H1 (cell line): ENCODE data around the gene C19orf67. TPM values are rescaled to one million over a fixed set of nuclear protein-coding genes. Genes with fewer than 3 reads are reported as not detected.

Experiments
- CTCF ChIA-PET: fragments of 300-600 bp; sonication (Branson Sonifier 250); formaldehyde crosslinking; loops from one replicate; lab custom pipeline; 2021; ENCODE audit not compliant: partially characterized antibody; lab: Charles Lee
- POLR2A ChIA-PET: fragments of 300-600 bp; sonication (Branson Sonifier 250); formaldehyde crosslinking; loops from one replicate; lab custom pipeline; 2021; ENCODE audit warnings: inconsistent platforms; ENCODE audit not compliant: partially characterized antibody; lab: Charles Lee
- DNase-seq, 2 experiments: peaks; one replicate each; pipeline versions ENCODE4 v3.0.0 to v3.0.0-alpha.2; 2010 to 2022; ENCODE audit warnings: low spot score in 2 of 2, low read depth in 1 of 2, mixed read lengths in 1 of 2
- FAIRE-seq: peaks from 2 replicates; lab custom pipeline; 2011; peaks lifted over from hg19 to GRCh38; lab: Jason Lieb, UNC
- H2AFZ ChIP-seq: 2 replicates; pipeline ENCODE4 v1.8.1; 2012; ENCODE audit warnings: low read length, inconsistent platforms
- H2AK5ac ChIP-seq: 2 replicates; pipeline ENCODE4 v1.6.1; 2013; ENCODE audit warnings: low read depth, low read length
- H2BK120ac ChIP-seq: replicated peaks from 2 replicates; pipeline ENCODE3; 2013; ENCODE audit warnings: low read depth, low read length, inconsistent platforms
- H2BK12ac ChIP-seq: 2 replicates; pipeline ENCODE4 v1.6.1; 2013; ENCODE audit warnings: low read depth, low read length
- H2BK15ac ChIP-seq: 2 replicates; pipeline ENCODE4 v1.6.1; 2013; ENCODE audit warnings: low read length
- H2BK20ac ChIP-seq: 2 replicates; pipeline ENCODE4 v1.6.1; 2013; ENCODE audit warnings: low read length
- H2BK5ac ChIP-seq: 2 replicates; pipeline ENCODE4 v1.6.1; 2013; ENCODE audit warnings: low read depth, low read length
- H3K14ac ChIP-seq: 2 replicates; pipeline ENCODE4 v1.6.1; 2013; ENCODE audit warnings: inconsistent platforms; ENCODE audit not compliant: insufficient read length
- H3K18ac ChIP-seq: 2 replicates; pipeline ENCODE4 v1.6.1; 2013; ENCODE audit warnings: low read length; ENCODE audit errors: extremely low read depth
- H3K23ac ChIP-seq: 2 replicates; pipeline ENCODE4 v1.6.1; 2013; ENCODE audit warnings: inconsistent platforms; ENCODE audit not compliant: insufficient read length
- H3K23me2 ChIP-seq: 2 replicates; pipeline ENCODE4 v1.6.1; 2013; ENCODE audit warnings: low read depth, low read length
- H3K27ac ChIP-seq: 2 replicates; pipeline ENCODE4 v1.6.1; 2011; ENCODE audit warnings: low read depth, low read length, inconsistent platforms
- H3K27me3 ChIP-seq, 4 experiments: replicated peaks in 1 of 4; 1 replicate in 1 of 4; 2 replicates in 3 of 4; pipeline versions ENCODE4 v1.6.1 to v1.8.1; 2011 to 2013; ENCODE audit warnings: low read length in 3 of 4, mild to moderate bottlenecking in 3 of 4, inconsistent platforms in 2 of 4, mixed read lengths in 2 of 4, moderate library complexity in 1 of 4; ENCODE audit not compliant: control insufficient read depth in 3 of 4, insufficient read depth in 3 of 4; ENCODE audit errors: extremely low read depth in 1 of 4
- H3K36me3 ChIP-seq, 4 experiments: 2 replicates each; pipeline versions ENCODE4 v1.6.1 to v1.8.1; 2011 to 2013; ENCODE audit warnings: mild to moderate bottlenecking in 4 of 4, low read length in 3 of 4, moderate library complexity in 2 of 4, control low read depth in 1 of 4, inconsistent platforms in 1 of 4; ENCODE audit not compliant: insufficient read depth in 4 of 4, control insufficient read depth in 2 of 4
- H3K4ac ChIP-seq: replicated peaks from 2 replicates; pipeline ENCODE3; 2013; ENCODE audit warnings: low read length, low read depth, mixed read lengths, inconsistent platforms; ENCODE audit not compliant: insufficient read length
- H3K4me1 ChIP-seq, 4 experiments: replicated peaks in 1 of 4; 1 replicate in 1 of 4; 2 replicates in 3 of 4; pipeline versions ENCODE4 v1.6.1 to v1.8.1; 2011 to 2013; ENCODE audit warnings: low read length in 3 of 4, inconsistent platforms in 2 of 4, mixed read lengths in 1 of 4; ENCODE audit not compliant: insufficient read depth in 4 of 4, control insufficient read depth in 3 of 4
- H3K4me2 ChIP-seq, 2 experiments: 2 replicates each; pipeline versions ENCODE4 v1.6.1 to v1.8.1; 2011 to 2013; ENCODE audit warnings: low read depth in 2 of 2, low read length in 2 of 2, control low read depth in 1 of 2, inconsistent platforms in 1 of 2, mild to moderate bottlenecking in 1 of 2; ENCODE audit not compliant: insufficient read depth in 1 of 2
- H3K4me3 ChIP-seq, 4 experiments: fragments of 200-600, 300-600 bp in 1 of 4; sonication (generic), shearing (Covaris generic), sonication (Bioruptor Twin) in 1 of 4; 2 replicates each; pipeline versions ENCODE4 v1.5.1 to v1.8.1; 2011 to 2016; ENCODE audit warnings: low read length in 4 of 4, low read depth in 3 of 4, control low read depth in 2 of 4, inconsistent platforms in 2 of 4, mild to moderate bottlenecking in 2 of 4, mixed read lengths in 1 of 4, moderate library complexity in 1 of 4; ENCODE audit not compliant: insufficient read depth in 2 of 4; ENCODE audit errors: extremely low read depth in 1 of 4
- H3K56ac ChIP-seq: replicated peaks from 2 replicates; pipeline ENCODE3; 2013; ENCODE audit warnings: low read depth, mild to moderate bottlenecking, mixed read lengths, low read length, inconsistent platforms; ENCODE audit not compliant: insufficient read length
- H3K79me1 ChIP-seq: 2 replicates; pipeline ENCODE4 v1.6.1; 2013; ENCODE audit warnings: low read depth, low read length, control low read depth
- H3K79me2 ChIP-seq, 2 experiments: 2 replicates each; pipeline versions ENCODE4 v1.6.1 to v1.8.1; 2012 to 2013; ENCODE audit warnings: low read length in 2 of 2, mild to moderate bottlenecking in 2 of 2, inconsistent platforms in 1 of 2; ENCODE audit not compliant: insufficient read depth in 2 of 2, control insufficient read depth in 1 of 2
- H3K9ac ChIP-seq, 4 experiments: replicated peaks in 1 of 4; 1 replicate in 1 of 4; 2 replicates in 3 of 4; pipeline versions ENCODE4 v1.6.1 to v1.8.1; 2011 to 2013; ENCODE audit warnings: low read depth in 3 of 4, low read length in 3 of 4, control low read depth in 2 of 4, mild to moderate bottlenecking in 2 of 4, moderate library complexity in 2 of 4, inconsistent platforms in 1 of 4; ENCODE audit errors: extremely low read depth in 1 of 4
- H3K9me3 ChIP-seq, 2 experiments: 2 replicates each; pipeline versions ENCODE4 v1.6.1 to v1.8.1; 2012 to 2013; ENCODE audit warnings: mild to moderate bottlenecking in 2 of 2, moderate library complexity in 2 of 2, control low read depth in 1 of 2, inconsistent platforms in 1 of 2, low read depth in 1 of 2, low read length in 1 of 2, mixed read lengths in 1 of 2; ENCODE audit not compliant: insufficient read depth in 2 of 2
- H4K20me1 ChIP-seq, 2 experiments: replicated peaks in 1 of 2; 2 replicates each; pipeline versions ENCODE3 to v1.8.1; 2011 to 2013; ENCODE audit warnings: inconsistent platforms in 2 of 2, low read length in 2 of 2, mild to moderate bottlenecking in 1 of 2; ENCODE audit not compliant: insufficient read depth in 2 of 2, control insufficient read depth in 1 of 2
- H4K5ac ChIP-seq: 2 replicates; pipeline ENCODE4 v1.6.1; 2013; ENCODE audit warnings: low read length, low read depth, mixed read lengths, inconsistent platforms; ENCODE audit not compliant: insufficient read length
- H4K8ac ChIP-seq: 2 replicates; pipeline ENCODE4 v1.8.0; 2013; ENCODE audit warnings: mild to moderate bottlenecking, moderate library complexity, low read length, inconsistent platforms; ENCODE audit not compliant: insufficient read depth; ENCODE audit errors: extremely low read depth
- H4K91ac ChIP-seq: replicated peaks from 2 replicates; pipeline ENCODE3; 2013; ENCODE audit warnings: low read length, mixed read lengths, inconsistent platforms; ENCODE audit not compliant: insufficient read length
- CBX5 ChIP-seq: fragments of 300-800, 300-1000 bp; sonication (generic); IDR thresholded peaks from 2 replicates; pipeline ENCODE4 v1.7.1; 2016; ENCODE audit warnings: antibody characterized with exemption, low read length, low read depth
- CHD1 ChIP-seq: IDR thresholded peaks from 2 replicates; pipeline ENCODE4 v1.6.1; 2012; ENCODE audit warnings: low read depth, low read length, improper control_type of control experiment
- E2F6 ChIP-seq: IDR thresholded peaks from 2 replicates; pipeline ENCODE4 v1.6.1; 2012; ENCODE audit warnings: inconsistent platforms
- EGR1 ChIP-seq: IDR thresholded peaks from 2 replicates; pipeline ENCODE4 v1.6.1; 2011; ENCODE audit warnings: low read depth, low read length, borderline replicate concordance
- EP300 ChIP-seq, 2 experiments: IDR thresholded peaks; 1 replicate in 1 of 2; 2 replicates in 1 of 2; pipeline ENCODE4 v1.6.1; 2011 to 2012; ENCODE audit warnings: low read depth in 2 of 2, low read length in 2 of 2, mild to moderate bottlenecking in 2 of 2, borderline replicate concordance in 1 of 2, inconsistent platforms in 1 of 2, moderate library complexity in 1 of 2
- FOSL1 ChIP-seq: IDR thresholded peaks from 2 replicates; pipeline ENCODE4 v1.6.1; 2011; ENCODE audit warnings: mild to moderate bottlenecking, low read depth, low read length, moderate library complexity; ENCODE audit not compliant: insufficient read depth
- GTF2F1 ChIP-seq: IDR thresholded peaks from 2 replicates; pipeline ENCODE4 v1.6.1; 2012; ENCODE audit warnings: low read depth, low read length, improper control_type of control experiment, borderline replicate concordance
- JUND ChIP-seq: IDR thresholded peaks from 2 replicates; pipeline ENCODE4 v1.6.1; 2011; ENCODE audit warnings: mild to moderate bottlenecking, improper control_type of control experiment, low read length
- NANOG ChIP-seq: IDR thresholded peaks from 2 replicates; pipeline ENCODE4 v1.6.1; 2011; ENCODE audit warnings: low read length, low read depth, mild to moderate bottlenecking, inconsistent platforms; ENCODE audit not compliant: insufficient read depth, poor library complexity, severe bottlenecking
- RFX5 ChIP-seq: IDR thresholded peaks from 2 replicates; pipeline ENCODE4 v1.6.1; 2011; ENCODE audit warnings: low read depth, low read length, improper control_type of control experiment, borderline replicate concordance
- RXRA ChIP-seq: IDR thresholded peaks from 2 replicates; pipeline ENCODE4 v1.6.1; 2011; ENCODE audit warnings: low read depth, mild to moderate bottlenecking, low read length, moderate library complexity; ENCODE audit not compliant: insufficient read depth
- TEAD4 ChIP-seq: IDR thresholded peaks from 2 replicates; pipeline ENCODE4 v1.6.1; 2012; ENCODE audit warnings: low read depth, low read length, inconsistent platforms, mixed read lengths
- WGBS, 2 experiments: shearing (Covaris generic) in 1 of 2; methylation state at CpG; one replicate each; pipeline versions ENCODE4 v1.1.6 to v1.1.7; 2013 to 2015; ENCODE audit warnings: low lambda C conversion rate in 2 of 2, mixed read lengths in 2 of 2, inconsistent platforms in 1 of 2, low coverage in 1 of 2, missing lambda C conversion rate in 1 of 2; ENCODE audit not compliant: insufficient replicate concordance in 2 of 2, insufficient coverage in 1 of 2, insufficient read length in 1 of 2; ENCODE audit errors: extremely low coverage in 1 of 2, missing lambda C conversion rate in 1 of 2; 5-methylcytosine and 5-hydroxymethylcytosine counted together
- polyA plus RNA-seq, 7 experiments: library from polyadenylated mRNA; depleted of rRNA in 3 of 7; stranded (reverse) in 5 of 7; unstranded in 2 of 7; fragments of >200 nt in 5 of 7; fragments of 200-250 nt in 2 of 7; gene quantifications; 1 replicate in 5 of 7; 2 replicates in 1 of 7; 4 replicates in 1 of 7; pipeline versions ENCODE4 v1.2.1 to v1.2.3, GENCODE V29; 2011 to 2013; ENCODE audit warnings: missing spikeins in 2 of 7, mixed read lengths in 2 of 7
- total RNA-seq: library from RNA; stranded (reverse); fragmentation: NEBNext Ultra II Directional; extraction: Animal tissue kit (Norgen Biotek cat#: 25700); gene quantifications from 2 replicates; pipeline ENCODE4 v1.2.1, GENCODE V29; 2021

Gene C19orf67
- total and polyA plus RNA-seq, 2 of the 8 experiments (the other 6 are each of a cell fraction or from before 2014, with no cell fraction given), result 0.12 TPM; not detected in 1

GRCh38 chr19:14051980-14052379, 33.6 kb downstream of the C19orf67 start:
- ChIA-PET CTCF (interaction anchor here (0.9 to 9.9 kb wide), 8 partner anchors 9 to 173 kb away, joined by 3 to 77 read pairs (median 6); partner anchors contain the start of genes IL27RA, MISP3 and PALM3), POLR2A (interaction anchor here (0.9 kb wide), 1 partner anchor 85 kb away, joined by 3 read pairs; the partner anchor contains the start of gene ASF1B)
- Histone ChIP-seq H2BK20ac (no peak overlapping the region), H3K4ac (no peak overlapping the region), H3K27ac (no peak overlapping the region), H3K23ac (no peak overlapping the region), H3K14ac (no peak overlapping the region), H3K36me3 (no peaks in the 10 kb centered on the region), H4K8ac (no peak overlapping the region), H4K5ac (no peak overlapping the region), H2BK120ac (no peak overlapping the region), H3K9ac (no peak overlapping the region), H3K9me3 (no peaks in the 10 kb centered on the region; a peak in 1 of 4 replicates), H2BK12ac (no peak overlapping the region), H2AFZ (no peak overlapping the region), H3K79me1 (no peaks in the 10 kb centered on the region), H3K18ac (no peak overlapping the region), H4K20me1 (no peaks in the 10 kb centered on the region), H3K4me2 (no peak overlapping the region), H4K91ac (no peak overlapping the region), H3K56ac (no peak overlapping the region), H2BK15ac (no peak overlapping the region), H2AK5ac (no peak overlapping the region), H3K27me3 (peaks cover 0 to 2% (median 0%) of the 10 kb centered on the region in 4 experiments; a peak in 1 of 7 replicates), H3K79me2 (no peaks in the 10 kb centered on the region), H3K4me3 (no peak overlapping the region), H3K23me2 (peaks cover 2% of the 10 kb centered on the region; the same call in 1 of the 2 replicates), H2BK5ac (no peak overlapping the region), H3K4me1 (peaks cover 0 to 3% (median under 1%) of the 10 kb centered on the region in 4 experiments; a peak in 2 of 7 replicates)
- WGBS, 2 experiments, result 93% methylated on average over 6 of the region's 9 CpGs; no CpG with 5 or more reads in 1 of the 2 experiments
- no peak for TF ChIP-seq RFX5
- no peak for TF ChIP-seq TEAD4
- no peak for TF ChIP-seq RXRA
- TF ChIP-seq JUND, result no peak
- TF ChIP-seq EP300 (IDR thresholded peaks at IDR 0.05; ENCODE audit: borderline replicate concordance in 1 of 2, low read depth in 2 of 2, low read length in 2 of 2), result no peak
- TF ChIP-seq E2F6, result no peak
- no peak for TF ChIP-seq NANOG
- no peak for TF ChIP-seq EGR1
- no peak for TF ChIP-seq CHD1
- no peak for TF ChIP-seq GTF2F1
- no peak for TF ChIP-seq FOSL1
- TF ChIP-seq CBX5, result no peak
- no peak for FAIRE-seq
- DNase-seq, result no peak
